Transverse colon (tissue), 4 donors: ENCODE data around the gene HPSE2. TPM values are rescaled to one million over a fixed set of nuclear protein-coding genes. Genes with fewer than 3 reads are reported as not detected.

Experiments
- DNase-seq: peaks from one replicate; pipeline ENCODE4 v3.0.0-alpha.2; 2019
- H3K27ac ChIP-seq, 4 donors: fragments of 200-600 bp; sonication (generic); 2 replicates each; pipeline ENCODE4 v1.5.1; 2016 to 2018; ENCODE audit warnings: inconsistent platforms in 4 of 4
- H3K27me3 ChIP-seq: fragments of 200-600 bp; sonication (generic); 2 replicates; pipeline ENCODE4 v1.5.1; 2017; ENCODE audit warnings: inconsistent platforms
- H3K36me3 ChIP-seq, 4 donors: fragments of 200-600 bp; sonication (generic); 2 replicates each; pipeline ENCODE4 v1.5.1; 2017 to 2019; ENCODE audit warnings: inconsistent platforms in 4 of 4
- H3K4me1 ChIP-seq, 4 donors: fragments of 200-600 bp; sonication (generic); 2 replicates each; pipeline ENCODE4 v1.5.1; 2017 to 2020; ENCODE audit warnings: inconsistent platforms in 4 of 4
- H3K4me3 ChIP-seq, 4 donors: fragments of 200-600 bp; sonication (generic); 1 replicate in 1 of 4; 2 replicates in 3 of 4; pipeline versions ENCODE4 v1.5.1 to v1.6.1; 2017 to 2019; ENCODE audit warnings: inconsistent platforms in 4 of 4
- H3K9me3 ChIP-seq, 2 donors: fragments of 200-600 bp; sonication (generic); 2 replicates each; pipeline ENCODE4 v1.5.1; 2017 to 2019; ENCODE audit warnings: inconsistent platforms in 2 of 2
- CTCF ChIP-seq, 5 experiments: fragments of 200-600 bp in 3 of 5; fragments of 450-650 bp in 2 of 5; sonication (generic) in 3 of 5; IDR thresholded peaks; 1 replicate in 2 of 5; 2 replicates in 3 of 5; pipeline ENCODE4 v1.5.1; 2016 to 2017; ENCODE audit warnings: antibody characterized with exemption in 5 of 5, inconsistent platforms in 3 of 5, mild to moderate bottlenecking in 2 of 5, moderate library complexity in 1 of 5
- EP300 ChIP-seq: sonication (generic); formaldehyde crosslinking; IDR thresholded peaks from one replicate; pipeline ENCODE4 v1.6.1; 2017; ENCODE audit warnings: antibody characterized with exemption, low read depth
- POLR2A ChIP-seq: fragments of 450-650 bp; IDR thresholded peaks from one replicate; pipeline ENCODE4 v1.6.1; 2016; ENCODE audit warnings: antibody characterized with exemption, mild to moderate bottlenecking, moderate library complexity
- POLR2AphosphoS5 ChIP-seq, 3 donors: sonication (generic); formaldehyde crosslinking; IDR thresholded peaks; one replicate each; pipeline ENCODE4 v1.6.1; 2016; ENCODE audit warnings: antibody characterized with exemption in 3 of 3
- WGBS, 2 donors: methylation state at CpG; one replicate each; pipeline ENCODE4 v1.1.5; 2018; ENCODE audit warnings: low coverage in 1 of 2; 5-methylcytosine and 5-hydroxymethylcytosine counted together
- in situ Hi-C, 4 donors: fragments of 200-750 bp; cut with MboI; loops; one replicate each; pipeline versions ENCODE4 v1.15.0 to v1.15.1; 2017; ENCODE audit warnings: low sequenced_read_pairs in 3 of 4, low pct_ligation_motif_present in 1 of 4, low pct_unique_long_range_greater_than_20kb in 1 of 4
- intact Hi-C: fragments of 100-400 bp; cut with DNase I; formaldehyde crosslinking; loops from one replicate; pipeline ENCODE4 v1.15.1; 2023; ENCODE audit warnings: low total_unique reads
- total RNA-seq, 4 donors: library from RNA; depleted of rRNA; stranded (reverse); fragments of >200 nt; gene quantifications; one replicate each; pipeline ENCODE4 v1.1.0, GENCODE V29; 2016

The HPSE2 gene
- total RNA-seq, 4 donors from 2014 or later = 2.2 to 3.0 TPM; not detected in 2

GRCh38 chr10:98628206-98628605 lies 607.4 kb downstream of the HPSE2 start:
- no peak overlapping the region for H3K27ac ChIP-seq
- in situ Hi-C loops = no loop called here
- 80 to 90% methylated on average over 1 of the region's 1 CpG for WGBS, 2 donors

GRCh38 chr10:98627711-98628110 lies 607.9 kb downstream of the HPSE2 start:
- intact Hi-C loops (no loop called here), in situ Hi-C loops (no loop called here)
- no peaks in the 10 kb centered on the region for H3K9me3 ChIP-seq
- no peaks in the 10 kb centered on the region for H3K36me3 ChIP-seq
- H3K27me3 ChIP-seq = no peaks in the 10 kb centered on the region
- DNase-seq = no peak
- H3K27ac ChIP-seq = no peak overlapping the region
- H3K4me1 ChIP-seq = peaks cover 0 to 6% (median 2%) of the 10 kb centered on the region in 4 donors
- TF ChIP-seq POLR2A (no peak), CTCF (IDR thresholded peaks at IDR 0.05) (no peak), POLR2AphosphoS5 (IDR thresholded peaks at IDR 0.05) (no peak), EP300 (no peak)
- WGBS, 2 donors = 63 to 77% methylated on average over 1 of the region's 1 CpG
- H3K4me3 ChIP-seq = no peak overlapping the region

More at GRCh38 chr10:98628206-98628605, 607.4 kb downstream of the HPSE2 start:
- Histone ChIP-seq H3K27me3 (no peaks in the 10 kb centered on the region), H3K4me1 (peaks cover 0 to 6% (median 2%) of the 10 kb centered on the region in 4 donors), H3K9me3 (no peaks in the 10 kb centered on the region), H3K36me3 (no peaks in the 10 kb centered on the region), H3K4me3 (no peak overlapping the region)
- DNase-seq = no peak
- intact Hi-C loops = no loop called here
- TF ChIP-seq CTCF (IDR thresholded peaks at IDR 0.05) (no peak), POLR2A (no peak), EP300 (no peak), POLR2AphosphoS5 (IDR thresholded peaks at IDR 0.05) (no peak)

- intact Hi-C loops (no loop called here), in situ Hi-C loops (no loop called here)
- Histone ChIP-seq H3K4me1 (peaks cover 0 to 6% (median 2%) of the 10 kb centered on the region in 4 donors), H3K27me3 (no peaks in the 10 kb centered on the region), H3K9me3 (no peaks in the 10 kb centered on the region), H3K4me3 (no peak overlapping the region), H3K27ac (no peak overlapping the region), H3K36me3 (no peaks in the 10 kb centered on the region)
- WGBS, 2 donors = 29 to 53% methylated on average over 2 of the region's 2 CpGs
- TF ChIP-seq EP300 (no peak), POLR2A (no peak), CTCF (IDR thresholded peaks at IDR 0.05) (no peak), POLR2AphosphoS5 (IDR thresholded peaks at IDR 0.05) (no peak)
- DNase-seq = no peak
Observed at GRCh38 chr10:98624963-98625362, 610.7 kb downstream of the HPSE2 start.

GRCh38 chr10:98623176-98623575 lies 612.5 kb downstream of the HPSE2 start:
- intact Hi-C loops = no loop called here

More at GRCh38 chr10:98623176-98623575, 612.5 kb downstream of the HPSE2 start:
- H3K36me3 ChIP-seq = no peaks in the 10 kb centered on the region
- H3K9me3 ChIP-seq = no peaks in the 10 kb centered on the region
- DNase-seq = no peak
- TF ChIP-seq POLR2A (no peak), EP300 (no peak), POLR2AphosphoS5 (IDR thresholded peaks at IDR 0.05) (no peak), CTCF (IDR thresholded peaks at IDR 0.05) (no peak)
- 73 to 76% methylated on average over 3 of the region's 3 CpGs for WGBS, 2 donors
- no peak overlapping the region for H3K4me3 ChIP-seq
- in situ Hi-C loops = no loop called here
- H3K27ac ChIP-seq = no peak overlapping the region
- peaks cover 0 to 11% (median 5%) of the 10 kb centered on the region in 4 donors for H3K4me1 ChIP-seq
- no peaks in the 10 kb centered on the region for H3K27me3 ChIP-seq
